GM20431 (cell line): Measurements from ENCODE around the gene VN1R2.
"Not testable (repeated sequence)": the region's sequence is repeated elsewhere in the genome, so short reads cannot be mapped to it uniquely, and the experiment has no call there.

Source experiments
- in situ Hi-C: fragments of 300-500 bp; cut with MseI, MboI; formaldehyde crosslinking; loops from one replicate; pipeline ENCODE4 v1.15.0; 2020; ENCODE audit warnings: low sequenced_read_pairs; ENCODE audit not compliant: unreplicated experiment

VN1R2 gene

GRCh38 chr19:53257715-53258342 is at the start of gene VN1R2:
Gene VN1R2 (plus strand): TSS chr19:53258292. CDS start chr19:53258376, 84 bp downstream.
- in situ Hi-C loops: not testable (repeated sequence)

- in situ Hi-C loops: not testable (repeated sequence)
Measured at GRCh38 chr19:53211554-53211953, 46.5 kb upstream of the VN1R2 start.

GRCh38 chr19:53212703-53213320 is 45.3 kb upstream of the VN1R2 start:
- in situ Hi-C loops: no loop called here

- in situ Hi-C loops: not testable (repeated sequence)
Measured at GRCh38 chr19:53222716-53223115, 35.4 kb upstream of the VN1R2 start.

- in situ Hi-C loops: no loop called here
Measured at GRCh38 chr19:53224606-53225005, 33.5 kb upstream of the VN1R2 start.

GRCh38 chr19:53237114-53237777 is 20.8 kb upstream of the VN1R2 start:
- in situ Hi-C loops: no loop called here

- in situ Hi-C loops: no loop called here
Measured at GRCh38 chr19:53246498-53246897, 11.6 kb upstream of the VN1R2 start.

- in situ Hi-C loops: no loop called here
Measured at GRCh38 chr19:53254411-53255341, 3.4 kb upstream of the VN1R2 start, which contains the start of gene ZNF677. Gene ZNF677 (minus strand): TSS chr19:53254873. CDS start chr19:53251550, 3,323 bp downstream.

GRCh38 chr19:53267623-53268022 is 9.5 kb downstream of the VN1R2 start, which contains the start of gene VN1R4:
Gene VN1R4 (minus strand): TSS chr19:53267723. CDS start chr19:53267665, 58 bp downstream.
- in situ Hi-C loops: not testable (repeated sequence)

- in situ Hi-C loops: not testable (repeated sequence)
Measured at GRCh38 chr19:53269861-53270260, 11.8 kb downstream of the VN1R2 start.

- in situ Hi-C loops: no loop called here
Measured at GRCh38 chr19:53272044-53272443, 14.0 kb downstream of the VN1R2 start.

- in situ Hi-C loops: no loop called here
Measured at GRCh38 chr19:53275480-53275879, 17.4 kb downstream of the VN1R2 start.

GRCh38 chr19:53281947-53282346 is 23.9 kb downstream of the VN1R2 start:
- in situ Hi-C loops: not testable (repeated sequence)

GRCh38 chr19:53285087-53285486 is 27.0 kb downstream of the VN1R2 start:
- in situ Hi-C loops: no loop called here

- in situ Hi-C loops: no loop called here
Measured at GRCh38 chr19:53290758-53291549, 32.9 kb downstream of the VN1R2 start.

GRCh38 chr19:53294786-53295441 is 36.8 kb downstream of the VN1R2 start:
- in situ Hi-C loops: no loop called here

GRCh38 chr19:53301341-53301740 is 43.2 kb downstream of the VN1R2 start:
- in situ Hi-C loops: not testable (repeated sequence)

GRCh38 chr19:53308339-53308811 is 50.3 kb downstream of the VN1R2 start:
- in situ Hi-C loops: no loop called here
